ENCODE data around the gene NPAS3.

Gene NPAS3

DNA sequence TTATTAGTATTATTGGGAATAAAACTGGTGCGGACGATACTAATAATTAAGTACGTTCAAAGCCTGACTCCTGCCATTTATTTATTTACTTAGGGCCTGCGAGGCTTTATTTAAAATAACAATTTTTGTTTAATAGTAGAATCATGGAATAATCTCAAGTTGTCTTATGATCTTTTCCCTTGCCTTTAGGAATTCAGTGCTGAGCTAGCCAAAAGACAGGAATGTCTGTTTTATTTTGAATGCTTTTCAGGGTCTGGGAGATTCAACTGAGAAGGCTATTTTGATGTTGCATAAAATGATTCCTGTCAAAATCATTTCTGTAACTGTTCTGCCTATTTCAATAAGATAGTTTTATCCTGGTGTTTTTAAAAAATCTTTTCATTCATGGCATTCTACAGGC is 522.4 kb downstream of the NPAS3 start:
- no peak for TF ChIP-seq CTCF (IDR thresholded peaks at IDR 0.05; ENCODE audit: low read depth, low read length, missing control alignments)
- no peak overlapping the region for H3K4me3 ChIP-seq (replicated peaks; ENCODE audit: low read depth, low read length)
- DNase-seq (ENCODE audit: extremely low read depth, low read depth): no peak

DNA sequence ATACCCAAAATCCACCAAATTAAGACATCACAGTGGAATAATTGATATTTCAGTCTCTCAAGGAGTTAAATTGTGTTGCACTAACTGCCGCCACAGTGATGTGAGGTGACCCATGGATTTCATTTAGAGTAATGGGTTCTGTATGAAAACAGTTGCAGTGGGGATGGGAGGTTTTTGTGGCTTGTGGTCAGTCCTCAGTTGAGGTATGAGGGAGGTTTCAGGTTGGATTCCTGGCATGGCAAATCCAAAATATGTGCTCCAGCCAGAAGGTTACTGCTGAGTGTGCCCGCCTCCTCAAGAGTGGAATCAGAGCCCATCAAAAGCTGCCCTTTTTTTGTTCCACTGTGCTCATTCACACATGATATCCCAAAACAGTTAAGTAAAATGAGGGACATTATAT is 525.1 kb downstream of the NPAS3 start:
- DNase-seq (ENCODE audit: extremely low read depth, low read depth): no peak
- TF ChIP-seq CTCF (IDR thresholded peaks at IDR 0.05; ENCODE audit: low read depth, low read length, missing control alignments): no peak

DNA sequence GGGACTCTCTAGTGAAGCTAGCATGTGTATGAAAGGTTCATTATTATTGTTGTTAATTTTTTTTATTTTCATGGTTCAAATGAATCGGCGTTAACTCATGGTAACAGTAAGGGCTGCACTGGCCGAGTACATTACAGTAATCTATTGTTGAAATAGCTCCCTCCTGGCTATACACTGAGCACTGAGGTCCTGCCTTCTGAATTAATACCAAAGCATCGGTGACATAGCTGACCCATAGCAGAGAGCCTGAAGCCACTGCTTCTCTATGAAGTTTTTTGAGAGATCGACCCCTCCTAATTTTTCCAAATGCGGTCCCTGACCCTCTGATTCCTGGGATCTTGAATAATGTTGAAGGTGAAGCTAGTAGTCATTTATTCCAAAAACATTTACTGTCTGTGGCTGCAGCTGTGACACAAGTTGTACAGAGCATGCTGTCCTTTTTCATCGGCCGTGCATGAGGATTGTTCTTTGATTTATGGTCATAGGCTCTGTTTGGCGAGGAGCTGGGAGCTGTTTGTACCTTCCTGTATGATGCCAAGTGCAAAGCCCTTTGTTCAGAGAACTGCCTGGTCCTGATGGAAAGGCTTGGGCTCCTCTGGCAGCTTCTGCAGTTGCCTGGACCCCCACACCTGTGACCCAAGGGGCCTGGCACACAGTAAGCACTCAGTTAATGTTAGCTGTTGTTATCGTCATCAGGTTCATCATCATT is 525.7 kb downstream of the NPAS3 start:
- no peak for TF ChIP-seq CTCF (IDR thresholded peaks at IDR 0.05; ENCODE audit: low read depth, low read length, missing control alignments)
- no peak overlapping the region for H3K4me3 ChIP-seq (replicated peaks; ENCODE audit: low read depth, low read length)
- DNase-seq (ENCODE audit: extremely low read depth, low read depth): no peak

More for the DNA sequence above, 525.1 kb downstream of the NPAS3 start:
- no peak overlapping the region for H3K4me3 ChIP-seq (replicated peaks; ENCODE audit: low read depth, low read length)

DNA sequence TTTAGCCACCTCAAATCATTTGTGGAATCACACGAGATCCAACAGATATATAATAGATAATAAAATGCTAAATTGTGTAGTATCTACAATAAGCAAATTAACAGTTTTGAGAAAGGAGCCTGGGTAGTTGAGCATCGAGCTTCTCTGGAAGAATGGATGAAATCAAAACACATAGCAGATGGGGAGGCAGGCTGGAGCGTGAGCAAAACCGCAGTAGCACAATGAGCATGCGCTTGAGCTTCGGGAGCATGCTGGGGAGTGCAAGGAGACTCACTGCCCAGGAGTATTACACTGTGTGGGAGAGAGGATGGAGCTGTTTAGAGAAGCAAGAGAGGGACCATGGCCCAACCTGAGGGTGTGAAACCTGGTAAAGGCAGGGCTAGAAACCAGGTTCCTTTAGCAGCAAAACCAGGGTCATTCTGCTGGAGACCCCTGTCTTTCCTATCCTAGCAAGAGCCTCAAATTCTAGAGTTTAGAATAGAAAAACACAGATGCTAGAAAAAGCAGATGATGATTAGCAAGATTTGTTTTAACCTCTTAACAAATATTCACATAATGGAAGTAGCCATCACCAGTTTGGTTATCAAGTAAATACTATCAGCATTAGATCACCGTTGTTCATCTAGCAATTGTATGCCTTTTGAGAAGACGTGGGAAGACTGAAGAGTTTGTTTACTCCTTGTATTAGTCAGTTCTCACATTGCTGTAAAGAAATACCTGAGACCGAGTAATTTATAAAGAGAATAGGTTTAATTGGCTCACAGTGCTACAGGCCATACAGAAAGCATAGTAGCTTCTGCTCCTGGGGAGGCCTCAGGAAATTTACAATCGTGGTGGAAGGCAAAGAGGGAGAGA is 527.4 kb downstream of the NPAS3 start:
- no peak overlapping the region for H3K4me3 ChIP-seq (replicated peaks; ENCODE audit: low read depth, low read length)
- no peak for DNase-seq (ENCODE audit: extremely low read depth, low read depth)
- no peak for TF ChIP-seq CTCF (IDR thresholded peaks at IDR 0.05; ENCODE audit: low read depth, low read length, missing control alignments)

GRCh38 chr14:33467971-33468370 is 529.3 kb downstream of the NPAS3 start:
- no peak for TF ChIP-seq CTCF (IDR thresholded peaks at IDR 0.05; ENCODE audit: low read depth, low read length, missing control alignments)
- no peak for DNase-seq (ENCODE audit: extremely low read depth, low read depth)
- no peak overlapping the region for H3K4me3 ChIP-seq (replicated peaks; ENCODE audit: low read depth, low read length)

DNA sequence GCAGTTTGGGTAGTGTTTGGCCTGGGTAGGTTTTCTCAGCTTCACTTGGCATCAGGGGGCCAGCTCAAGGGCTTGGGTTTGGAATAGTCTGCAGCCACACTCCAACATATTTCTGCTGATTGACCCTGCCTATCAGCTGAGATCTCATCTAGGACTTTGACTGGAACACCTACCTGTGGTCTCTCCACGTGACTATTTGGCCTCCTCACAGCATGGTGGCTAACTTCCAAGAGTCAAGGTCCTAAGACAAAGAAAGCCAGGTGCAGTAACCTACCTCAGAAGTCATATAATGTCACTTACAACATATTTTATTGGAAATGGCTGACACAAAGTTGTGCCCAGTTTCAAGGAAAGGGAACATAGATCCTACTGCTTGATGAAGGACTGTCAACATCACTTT is 531.2 kb downstream of the NPAS3 start:
- no peak overlapping the region for H3K4me3 ChIP-seq (replicated peaks; ENCODE audit: low read depth, low read length)
- no peak for DNase-seq (ENCODE audit: extremely low read depth, low read depth)

More for the DNA sequence above, 531.2 kb downstream of the NPAS3 start:
- TF ChIP-seq CTCF (IDR thresholded peaks at IDR 0.05; ENCODE audit: low read depth, low read length, missing control alignments): no peak
